HEK293T (cell line): Measurements from ENCODE around the gene DMKN.

Experiments
- CTCF ChIA-PET: fragments of 350-600 bp; formaldehyde crosslinking; extraction: SDS; loops from one replicate; lab custom pipeline; 2021; ENCODE audit warnings: antibody characterized with exemption, inconsistent platforms; lab: Yijun Ruan, JAX
- POLR2A ChIA-PET: fragments of 350-600 bp; formaldehyde crosslinking; extraction: SDS; loops from one replicate; lab custom pipeline; 2020; ENCODE audit warnings: antibody characterized with exemption, inconsistent platforms; lab: Yijun Ruan, JAX
- DNase-seq: peaks from one replicate; pipeline ENCODE4 v3.0.0; 2012; ENCODE audit warnings: mixed read lengths; ENCODE audit errors: extremely low spot score
- ARNT ChIP-seq: fragments of 450-650 bp; IDR thresholded peaks from 2 replicates; pipeline ENCODE4 v1.6.1; 2017; ENCODE audit warnings: mild to moderate bottlenecking
- BHLHE40 ChIP-seq: fragments of 450-650 bp; IDR thresholded peaks from 2 replicates; pipeline ENCODE4 v1.6.1; 2016; ENCODE audit warnings: mild to moderate bottlenecking, moderate library complexity, borderline replicate concordance
- CTBP1 ChIP-seq: fragments of 450-650 bp; IDR thresholded peaks from 2 replicates; pipeline ENCODE4 v1.6.1; 2016; ENCODE audit warnings: borderline replicate concordance
- ELF4 ChIP-seq: fragments of 450-650 bp; IDR thresholded peaks from 2 replicates; pipeline ENCODE4 v1.6.1; 2017; ENCODE audit warnings: antibody characterized with exemption
- FOXA1 ChIP-seq: fragments of 450-650 bp; IDR thresholded peaks from 2 replicates; pipeline ENCODE4 v1.6.1; 2016; ENCODE audit warnings: mild to moderate bottlenecking
- FOXK2 ChIP-seq: fragments of 450-650 bp; IDR thresholded peaks from 2 replicates; pipeline ENCODE4 v1.6.1; 2016; ENCODE audit warnings: mild to moderate bottlenecking
- FOXM1 ChIP-seq: fragments of 450-650 bp; IDR thresholded peaks from 2 replicates; pipeline ENCODE4 v1.6.1; 2017; ENCODE audit warnings: mild to moderate bottlenecking, borderline replicate concordance
- HDGF ChIP-seq: fragments of 450-650 bp; IDR thresholded peaks from 2 replicates; pipeline ENCODE4 v1.6.1; 2017; ENCODE audit warnings: antibody characterized with exemption, borderline replicate concordance
- L3MBTL2 ChIP-seq: fragments of 450-650 bp; conservative IDR thresholded peaks from 2 replicates; pipeline ENCODE4 v1.6.1; 2016; ENCODE audit warnings: mild to moderate bottlenecking
- LEF1 ChIP-seq: fragments of 450-650 bp; IDR thresholded peaks from 2 replicates; pipeline ENCODE4 v1.6.1; 2017; ENCODE audit warnings: mild to moderate bottlenecking, borderline replicate concordance
- NFRKB ChIP-seq: fragments of 450-650 bp; IDR thresholded peaks from 2 replicates; pipeline ENCODE4 v1.6.1; 2016; ENCODE audit warnings: mild to moderate bottlenecking, moderate library complexity
- PKNOX1 ChIP-seq: fragments of 450-650 bp; IDR thresholded peaks from 2 replicates; pipeline ENCODE4 v1.6.1; 2016
- SP1 ChIP-seq: fragments of 450-650 bp; IDR thresholded peaks from 2 replicates; pipeline ENCODE4 v1.6.1; 2017
- SUZ12 ChIP-seq: fragments of 450-650 bp; IDR thresholded peaks from 2 replicates; pipeline ENCODE4 v1.6.1; 2016; ENCODE audit warnings: mild to moderate bottlenecking
- TARDBP ChIP-seq: fragments of 450-650 bp; IDR thresholded peaks from 2 replicates; pipeline ENCODE4 v1.6.1; 2016
- ZNF384 ChIP-seq: fragments of 450-650 bp; IDR thresholded peaks from 2 replicates; pipeline ENCODE4 v1.6.1; 2016

The DMKN gene

GRCh38 chr19:35513628-35514281, at the start of gene DMKN:
TSS of gene DMKN (minus strand) at chr19:35513649. CDS start at chr19:35513475, 174 bp downstream.
- no peak for DNase-seq
- ChIA-PET CTCF (no interaction called here), POLR2A (no interaction called here)
- no peak for TF ChIP-seq NFRKB
- TF ChIP-seq FOXK2 = no peak
- no peak for TF ChIP-seq ZNF384
- TF ChIP-seq FOXA1 = no peak
- TF ChIP-seq TARDBP = no peak
- no peak for TF ChIP-seq SP1
- TF ChIP-seq LEF1 = no peak
- TF ChIP-seq ELF4 = no peak
- no peak for TF ChIP-seq ARNT
- no peak for TF ChIP-seq L3MBTL2
- TF ChIP-seq SUZ12 = no peak
- no peak for TF ChIP-seq FOXM1
- no peak for TF ChIP-seq BHLHE40
- no peak for TF ChIP-seq CTBP1

- POLR2A ChIA-PET = no interaction called here
- CTCF ChIA-PET = no interaction called here
- no peak for DNase-seq
- TF ChIP-seq ARNT (no peak), FOXA1 (no peak), FOXM1 (no peak)
These were observed 49.3 kb upstream of the DMKN start for GRCh38 chr19:35562776-35563175.

GRCh38 chr19:35562336-35562735, 48.9 kb upstream of the DMKN start:
- no peak for TF ChIP-seq HDGF
- TF ChIP-seq ARNT = no peak
- CTCF ChIA-PET = no interaction called here

GRCh38 chr19:35561436-35561835, 48.0 kb upstream of the DMKN start:
- TF ChIP-seq ELF4 (no peak), FOXM1 (no peak), FOXK2 (no peak), LEF1 (no peak)
- ChIA-PET POLR2A (no interaction called here), CTCF (no interaction called here)
- DNase-seq = no peak

More at GRCh38 chr19:35562336-35562735, 48.9 kb upstream of the DMKN start:
- POLR2A ChIA-PET = no interaction called here
- DNase-seq = no peak

- CTCF ChIA-PET = no interaction called here
- POLR2A ChIA-PET = no interaction called here
- DNase-seq = no peak
- TF ChIP-seq LEF1 (no peak), PKNOX1 (no peak), SP1 (no peak), NFRKB (no peak), BHLHE40 (no peak), L3MBTL2 (no peak), ARNT (no peak), SUZ12 (no peak), HDGF (no peak), FOXK2 (no peak), FOXA1 (no peak), CTBP1 (no peak), FOXM1 (no peak), ZNF384 (no peak), TARDBP (no peak), ELF4 (no peak)
These were observed 47.2 kb upstream of the DMKN start for GRCh38 chr19:35560677-35561076.

- ChIA-PET CTCF (no interaction called here), POLR2A (no interaction called here)
- TF ChIP-seq ZNF384 = no peak
- TF ChIP-seq SP1 = no peak
- no peak for TF ChIP-seq FOXA1
- TF ChIP-seq PKNOX1 = no peak
- no peak for TF ChIP-seq SUZ12
- TF ChIP-seq HDGF = no peak
- no peak for TF ChIP-seq NFRKB
- TF ChIP-seq LEF1 = no peak
- TF ChIP-seq BHLHE40 = no peak
- no peak for DNase-seq
These were observed 46.8 kb upstream of the DMKN start for GRCh38 chr19:35560271-35560670.

GRCh38 chr19:35559781-35560180, 46.3 kb upstream of the DMKN start:
- TF ChIP-seq ARNT = no peak
- no peak for DNase-seq
- POLR2A ChIA-PET = no interaction called here
- CTCF ChIA-PET = no interaction called here

GRCh38 chr19:35559281-35559659, 45.8 kb upstream of the DMKN start:
- CTCF ChIA-PET = no interaction called here
- TF ChIP-seq SUZ12 (no peak), TARDBP (no peak), BHLHE40 (no peak), NFRKB (no peak), CTBP1 (no peak), HDGF (no peak), ELF4 (no peak), PKNOX1 (no peak), SP1 (no peak), FOXA1 (no peak), ARNT (no peak), FOXM1 (no peak)
- no peak for DNase-seq
- POLR2A ChIA-PET = no interaction called here
